VCaP (cell line): ENCODE results near the gene MCTP1.
A peak's percentile ranks its signal among the peaks of the same experiment; 100 is the strongest.

Experiments used
- H3K27ac ChIP-seq: fragments of 450-650 bp; 2 replicates; pipeline ENCODE4 v1.5.1; 2017
- CTCF ChIP-seq: fragments of 450-650 bp; conservative IDR thresholded peaks from 2 replicates; pipeline ENCODE4 v1.5.1; 2017; ENCODE audit warnings: mild to moderate bottlenecking, moderate library complexity

The MCTP1 gene

GRCh38 chr5:95274011-95274410, 10.9 kb downstream of the MCTP1 start:
- H3K27ac ChIP-seq: no peak overlapping the region
- no peak for TF ChIP-seq CTCF

- H3K27ac ChIP-seq: no peak overlapping the region
- TF ChIP-seq CTCF: no peak
Measured at GRCh38 chr5:95272316-95272929, 12.5 kb downstream of the MCTP1 start.

GRCh38 chr5:95262933-95263660, 21.8 kb downstream of the MCTP1 start:
- no peak for TF ChIP-seq CTCF
- H3K27ac ChIP-seq: no peak overlapping the region

GRCh38 chr5:95261437-95262175, 23.3 kb downstream of the MCTP1 start:
- peak; percentile 93 for TF ChIP-seq CTCF
- no peak overlapping the region for H3K27ac ChIP-seq

- TF ChIP-seq CTCF: no peak
- no peak overlapping the region for H3K27ac ChIP-seq
Measured at GRCh38 chr5:95256991-95257390, 27.9 kb downstream of the MCTP1 start.

GRCh38 chr5:95256446-95256845, 28.4 kb downstream of the MCTP1 start:
- no peak for TF ChIP-seq CTCF
- no peak overlapping the region for H3K27ac ChIP-seq

GRCh38 chr5:95252801-95253200, 32.1 kb downstream of the MCTP1 start:
- no peak for TF ChIP-seq CTCF
- no peak overlapping the region for H3K27ac ChIP-seq
